Measurements from ENCODE around the gene RPS6KC1.

GRCh38 chr1:213256438-213257087 is 205.5 kb downstream of the RPS6KC1 start:
- TF ChIP-seq POLR2AphosphoS5 (IDR thresholded peaks at IDR 0.05): no peak
- TF ChIP-seq, protein P1, sequence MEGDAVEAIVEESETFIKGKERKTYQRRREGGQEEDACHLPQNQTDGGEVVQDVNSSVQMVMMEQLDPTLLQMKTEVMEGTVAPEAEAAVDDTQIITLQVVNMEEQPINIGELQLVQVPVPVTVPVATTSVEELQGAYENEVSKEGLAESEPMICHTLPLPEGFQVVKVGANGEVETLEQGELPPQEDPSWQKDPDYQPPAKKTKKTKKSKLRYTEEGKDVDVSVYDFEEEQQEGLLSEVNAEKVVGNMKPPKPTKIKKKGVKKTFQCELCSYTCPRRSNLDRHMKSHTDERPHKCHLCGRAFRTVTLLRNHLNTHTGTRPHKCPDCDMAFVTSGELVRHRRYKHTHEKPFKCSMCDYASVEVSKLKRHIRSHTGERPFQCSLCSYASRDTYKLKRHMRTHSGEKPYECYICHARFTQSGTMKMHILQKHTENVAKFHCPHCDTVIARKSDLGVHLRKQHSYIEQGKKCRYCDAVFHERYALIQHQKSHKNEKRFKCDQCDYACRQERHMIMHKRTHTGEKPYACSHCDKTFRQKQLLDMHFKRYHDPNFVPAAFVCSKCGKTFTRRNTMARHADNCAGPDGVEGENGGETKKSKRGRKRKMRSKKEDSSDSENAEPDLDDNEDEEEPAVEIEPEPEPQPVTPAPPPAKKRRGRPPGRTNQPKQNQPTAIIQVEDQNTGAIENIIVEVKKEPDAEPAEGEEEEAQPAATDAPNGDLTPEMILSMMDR (IDR thresholded peaks at IDR 0.05): no peak

Data from upper lobe of left lung (tissue), 4 donors.